C4-2B (cell line): ENCODE data around the gene MPP2.
A peak's percentile ranks its signal among the peaks of the same experiment; 100 is the strongest.

Experiments used
- H3K27ac ChIP-seq: fragments of 450-650 bp; 2 replicates; pipeline ENCODE4 v1.5.1; 2017
- CTCF ChIP-seq: fragments of 450-650 bp; conservative IDR thresholded peaks from 2 replicates; pipeline ENCODE4 v1.5.1; 2017; ENCODE audit warnings: mild to moderate bottlenecking
- ZFX ChIP-seq: fragments of 450-650 bp; IDR thresholded peaks from 2 replicates; pipeline ENCODE4 v1.6.1; 2017

Gene MPP2

GRCh38 chr17:43881758-43882505, 25.4 kb downstream of the MPP2 start:
- TF ChIP-seq ZFX (no peak), CTCF (no peak)
- H3K27ac ChIP-seq, result no peak overlapping the region

- TF ChIP-seq ZFX (no peak), CTCF (no peak)
These were observed 26.2 kb downstream of the MPP2 start for GRCh38 chr17:43881181-43881580.

GRCh38 chr17:43880420-43880991, 26.8 kb downstream of the MPP2 start:
- peak; percentile 90 for TF ChIP-seq CTCF
- no peak for TF ChIP-seq ZFX
- no peak overlapping the region for H3K27ac ChIP-seq

More at GRCh38 chr17:43881181-43881580, 26.2 kb downstream of the MPP2 start:
- no peak overlapping the region for H3K27ac ChIP-seq

GRCh38 chr17:43879723-43880419, 27.5 kb downstream of the MPP2 start:
- H3K27ac ChIP-seq, result no peak overlapping the region
- no peak for TF ChIP-seq CTCF
- no peak for TF ChIP-seq ZFX

GRCh38 chr17:43878260-43879175, 28.8 kb downstream of the MPP2 start:
- TF ChIP-seq CTCF, result peak; percentile 97
- no peak for TF ChIP-seq ZFX
- H3K27ac ChIP-seq, result no peak overlapping the region

- no peak for TF ChIP-seq CTCF
- TF ChIP-seq ZFX, result no peak
- H3K27ac ChIP-seq, result no peak overlapping the region
These were observed 29.7 kb downstream of the MPP2 start for GRCh38 chr17:43877451-43878155.
